Tibial artery (tissue), 4 donors: ENCODE measurements around the gene MRM3.

ENCODE experiments used
- DNase-seq, 2 donors: peaks; one replicate each; pipeline ENCODE4 v3.0.0-alpha.2; 2019
- H3K27ac ChIP-seq, 2 donors: fragments of 200-600 bp; sonication (generic) in 1 of 2; 1 replicate in 1 of 2; 2 replicates in 1 of 2; pipeline ENCODE4 v1.5.1; 2018 to 2019; ENCODE audit warnings: mild to moderate bottlenecking in 1 of 2
- H3K27me3 ChIP-seq, 2 donors: fragments of 200-600 bp; sonication (generic) in 1 of 2; one replicate each; pipeline versions ENCODE4 v1.5.1 to v1.6.0; 2016 to 2019
- H3K36me3 ChIP-seq, 3 donors: fragments of 200-600 bp; sonication (generic) in 2 of 3; one replicate each; pipeline ENCODE4 v1.5.1; 2016 to 2019; ENCODE audit warnings: mild to moderate bottlenecking in 2 of 3
- H3K4me1 ChIP-seq, 4 donors: fragments of 200-600 bp; sonication (generic) in 2 of 4; 1 replicate in 3 of 4; 2 replicates in 1 of 4; pipeline ENCODE4 v1.5.1; 2016 to 2019
- H3K4me3 ChIP-seq, 2 donors: fragments of 200-600 bp; sonication (generic) in 1 of 2; 1 replicate in 1 of 2; 2 replicates in 1 of 2; pipeline ENCODE4 v1.5.1; 2018 to 2019; ENCODE audit warnings: mild to moderate bottlenecking in 2 of 2
- H3K9me3 ChIP-seq, 3 donors: fragments of 200-600 bp; sonication (generic) in 1 of 3; one replicate each; pipeline ENCODE4 v1.5.1; 2016 to 2019
- intact Hi-C: fragments of 100-400 bp; cut with DNase I; formaldehyde crosslinking; loops from one replicate; pipeline ENCODE4 v1.15.0; 2023; ENCODE audit warnings: low total_unique reads
- TF ChIP-seq, protein P1 (sequence below), 2 experiments: fragments of 200-600 bp in 1 of 2; fragments of 450-650 bp in 1 of 2; IDR thresholded peaks; one replicate each; pipeline ENCODE4 v1.5.1; 2017 to 2019; ENCODE audit warnings: antibody characterized with exemption in 2 of 2, mild to moderate bottlenecking in 1 of 2, moderate library complexity in 1 of 2

The MRM3 gene

DNA sequence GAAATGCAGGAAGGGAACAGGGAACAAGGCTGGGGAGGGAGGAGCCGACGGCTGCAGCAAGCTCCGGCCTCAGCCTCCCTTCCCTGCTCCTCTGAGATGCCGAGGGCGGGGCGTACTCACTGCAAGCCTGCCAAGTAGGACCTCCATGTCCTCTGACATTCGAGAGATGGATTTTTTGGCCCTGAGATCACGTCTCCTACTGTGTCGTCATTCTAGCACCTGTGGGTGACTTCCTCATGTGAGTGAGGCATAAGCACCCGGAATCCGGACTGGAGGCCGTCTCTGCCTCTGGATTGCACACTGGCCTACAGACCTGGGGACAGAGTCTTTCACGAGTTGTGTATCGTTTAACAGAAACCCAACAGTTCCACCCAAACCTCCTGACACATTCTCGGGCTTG lies 14.5 kb downstream of the MRM3 start:
- H3K27me3 ChIP-seq, result no peaks in the 10 kb centered on the region
- intact Hi-C loops, result no loop called here
- no peaks in the 10 kb centered on the region for H3K9me3 ChIP-seq
- no peak overlapping the region for H3K27ac ChIP-seq
- no peak overlapping the region for H3K4me3 ChIP-seq
- DNase-seq, result peak in 1 of 2 donors; percentile 38
- peaks cover 8 to 31% (median 13%) of the 10 kb centered on the region in 3 donors for H3K36me3 ChIP-seq
- peaks cover 0 to 23% (median 9%) of the 10 kb centered on the region in 4 donors for H3K4me1 ChIP-seq
- TF ChIP-seq, protein P1, sequence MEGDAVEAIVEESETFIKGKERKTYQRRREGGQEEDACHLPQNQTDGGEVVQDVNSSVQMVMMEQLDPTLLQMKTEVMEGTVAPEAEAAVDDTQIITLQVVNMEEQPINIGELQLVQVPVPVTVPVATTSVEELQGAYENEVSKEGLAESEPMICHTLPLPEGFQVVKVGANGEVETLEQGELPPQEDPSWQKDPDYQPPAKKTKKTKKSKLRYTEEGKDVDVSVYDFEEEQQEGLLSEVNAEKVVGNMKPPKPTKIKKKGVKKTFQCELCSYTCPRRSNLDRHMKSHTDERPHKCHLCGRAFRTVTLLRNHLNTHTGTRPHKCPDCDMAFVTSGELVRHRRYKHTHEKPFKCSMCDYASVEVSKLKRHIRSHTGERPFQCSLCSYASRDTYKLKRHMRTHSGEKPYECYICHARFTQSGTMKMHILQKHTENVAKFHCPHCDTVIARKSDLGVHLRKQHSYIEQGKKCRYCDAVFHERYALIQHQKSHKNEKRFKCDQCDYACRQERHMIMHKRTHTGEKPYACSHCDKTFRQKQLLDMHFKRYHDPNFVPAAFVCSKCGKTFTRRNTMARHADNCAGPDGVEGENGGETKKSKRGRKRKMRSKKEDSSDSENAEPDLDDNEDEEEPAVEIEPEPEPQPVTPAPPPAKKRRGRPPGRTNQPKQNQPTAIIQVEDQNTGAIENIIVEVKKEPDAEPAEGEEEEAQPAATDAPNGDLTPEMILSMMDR (IDR thresholded peaks at IDR 0.05), result no peak

DNA sequence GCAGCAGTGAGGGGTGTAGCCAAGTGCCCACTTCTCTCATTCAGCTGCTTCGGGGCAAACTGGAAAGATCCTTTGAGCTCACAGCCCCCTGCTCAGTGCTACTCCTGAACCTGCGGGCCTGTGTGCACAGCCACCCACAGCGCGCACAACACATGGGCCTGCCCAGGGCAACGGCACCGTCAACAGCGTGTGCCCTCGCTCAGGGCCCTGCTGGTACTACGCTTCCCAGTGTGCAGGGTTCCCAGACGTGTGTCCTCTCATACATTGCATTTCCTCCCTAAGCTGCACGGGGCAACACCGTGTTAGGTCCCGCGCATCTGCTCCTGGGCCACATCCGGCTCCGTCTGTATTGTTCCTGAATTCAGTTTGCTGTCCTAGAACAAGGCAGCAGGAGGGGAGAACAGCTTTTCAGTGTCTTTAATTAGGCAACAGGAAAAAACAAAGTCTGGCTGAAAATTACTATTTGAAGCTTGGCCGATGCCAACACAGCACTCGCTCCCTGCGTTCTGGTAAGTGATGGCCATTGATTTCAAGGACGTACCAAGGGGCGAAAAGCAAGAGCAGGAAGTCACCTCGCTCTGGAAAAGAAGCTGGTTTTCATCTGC lies 15.2 kb downstream of the MRM3 start:
- DNase-seq, result no peak
- Histone ChIP-seq H3K27me3 (no peaks in the 10 kb centered on the region), H3K27ac (no peak overlapping the region), H3K9me3 (no peaks in the 10 kb centered on the region), H3K36me3 (peaks cover under 1 to 25% (median 5%) of the 10 kb centered on the region in 3 donors), H3K4me3 (no peak overlapping the region), H3K4me1 (peaks cover 0 to 31% (median 12%) of the 10 kb centered on the region in 4 donors)
- intact Hi-C loops, result no loop called here
- TF ChIP-seq, protein P1 (IDR thresholded peaks at IDR 0.05), result no peak

DNA sequence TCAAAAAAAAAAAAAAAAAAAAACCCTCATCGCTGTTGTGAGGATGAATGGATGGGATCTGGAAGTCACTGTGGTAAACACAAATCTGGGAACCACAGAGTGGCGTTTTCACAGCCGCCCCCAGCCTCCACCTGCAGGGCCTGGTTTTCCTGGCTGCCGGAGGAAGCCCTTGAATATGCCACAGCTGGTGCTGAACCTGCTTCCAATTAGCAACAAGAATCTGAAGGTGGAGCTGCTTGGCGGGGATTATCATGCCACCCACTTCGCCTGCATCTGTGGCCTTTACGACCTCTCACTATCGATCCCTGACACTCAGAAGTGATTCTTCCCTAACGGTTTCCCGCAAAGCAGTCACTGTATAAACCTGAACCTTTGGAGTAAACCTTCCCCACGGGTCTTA lies 16.1 kb downstream of the MRM3 start:
- peaks cover 0 to 27% (median 3%) of the 10 kb centered on the region in 3 donors for H3K36me3 ChIP-seq
- intact Hi-C loops, result no loop called here
- H3K4me3 ChIP-seq, result no peak overlapping the region
- H3K27me3 ChIP-seq, result no peaks in the 10 kb centered on the region
- no peak overlapping the region for H3K27ac ChIP-seq
- peaks cover 0 to 34% (median 12%) of the 10 kb centered on the region in 4 donors for H3K4me1 ChIP-seq
- H3K9me3 ChIP-seq, result no peaks in the 10 kb centered on the region
- no peak for DNase-seq
- TF ChIP-seq, protein P1 (IDR thresholded peaks at IDR 0.05), result no peak

DNA sequence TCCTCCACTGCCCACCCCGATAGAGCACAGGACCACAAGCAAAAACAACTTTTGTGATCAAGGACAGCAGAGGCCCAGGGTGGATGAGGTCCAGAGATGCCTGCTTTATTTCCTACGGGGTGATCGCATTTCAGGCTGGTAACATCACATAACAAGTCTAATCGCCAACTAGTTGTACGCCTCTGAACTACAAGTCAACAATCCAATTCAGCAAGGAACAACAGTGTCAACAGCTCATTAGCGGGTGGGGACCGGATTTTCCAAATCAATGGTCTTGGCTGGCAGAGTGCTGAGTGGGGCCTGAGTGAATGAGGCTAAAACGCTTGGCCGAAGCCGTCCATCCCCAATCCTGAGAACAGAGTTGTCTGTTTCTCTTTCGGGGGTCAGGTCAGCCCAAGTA lies 17.1 kb downstream of the MRM3 start:
- no peak for DNase-seq
- Histone ChIP-seq H3K4me3 (no peak overlapping the region), H3K27ac (no peak overlapping the region), H3K27me3 (no peaks in the 10 kb centered on the region), H3K4me1 (peaks cover 0 to 34% (median 12%) of the 10 kb centered on the region in 4 donors), H3K36me3 (peaks cover 0 to 34% (median 7%) of the 10 kb centered on the region in 3 donors), H3K9me3 (no peaks in the 10 kb centered on the region)
- TF ChIP-seq, protein P1 (IDR thresholded peaks at IDR 0.05), result no peak
- intact Hi-C loops, result no loop called here

DNA sequence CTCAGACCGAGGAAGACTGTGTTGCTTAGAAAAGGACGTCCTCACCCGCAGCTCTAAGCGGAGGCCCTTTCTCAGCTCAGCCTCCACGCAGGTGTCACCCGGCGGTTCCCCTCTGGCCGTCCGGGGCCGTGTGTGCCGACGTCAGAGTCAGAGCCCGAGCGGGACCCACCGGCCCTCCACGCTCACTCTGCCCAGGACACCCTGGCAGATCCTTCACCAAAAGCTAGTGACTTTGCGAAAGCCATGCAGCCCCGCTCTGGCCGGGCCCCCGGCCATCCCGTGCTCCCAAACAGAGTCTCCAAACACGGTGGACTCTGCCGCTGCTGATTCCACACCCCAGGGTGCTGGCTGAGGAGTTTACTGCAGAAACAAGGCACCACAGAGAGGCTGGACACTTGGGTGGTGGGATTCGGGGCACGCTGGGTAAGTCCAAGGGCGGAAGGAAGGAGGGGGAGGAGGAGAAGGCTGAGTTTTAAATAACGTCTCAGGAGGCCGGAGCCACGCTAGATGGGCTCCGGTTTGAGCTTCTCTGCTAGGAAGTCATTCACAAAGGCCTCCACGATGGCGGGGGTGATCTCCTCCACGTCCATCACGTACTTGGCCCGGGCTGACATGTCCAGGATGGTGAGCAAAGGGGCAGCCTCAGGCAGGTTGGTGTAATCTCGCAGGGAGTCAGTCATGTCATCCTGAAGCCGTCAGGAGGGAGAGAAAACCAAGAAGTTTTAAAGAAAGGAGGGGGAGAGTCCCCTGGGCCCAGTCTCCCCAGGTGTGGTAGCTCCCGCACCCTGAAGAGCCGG lies 18.5 kb downstream of the MRM3 start:
- H3K36me3 ChIP-seq, result peaks cover 0 to 34% (median 7%) of the 10 kb centered on the region in 3 donors
- intact Hi-C loops, result loop anchor here (5.0 kb wide), 1 partner anchor 262 kb away; no protein-coding TSS in a partner anchor
- H3K4me1 ChIP-seq, result peaks cover 0 to 20% (median 5%) of the 10 kb centered on the region in 4 donors
- H3K4me3 ChIP-seq, result no peak overlapping the region
- H3K27me3 ChIP-seq, result no peaks in the 10 kb centered on the region
- TF ChIP-seq, protein P1 (IDR thresholded peaks at IDR 0.05), result no peak
- no peaks in the 10 kb centered on the region for H3K9me3 ChIP-seq
- no peak overlapping the region for H3K27ac ChIP-seq
- no peak for DNase-seq
